Measurements from ENCODE around the gene ARHGDIB. TPM values are rescaled to one million over a fixed set of nuclear protein-coding genes. Genes with fewer than 3 reads are reported as not detected.

The ARHGDIB gene
- total and polyA plus RNA-seq, 12 donors = 28.3 to 196 (median 137) TPM

DNA sequence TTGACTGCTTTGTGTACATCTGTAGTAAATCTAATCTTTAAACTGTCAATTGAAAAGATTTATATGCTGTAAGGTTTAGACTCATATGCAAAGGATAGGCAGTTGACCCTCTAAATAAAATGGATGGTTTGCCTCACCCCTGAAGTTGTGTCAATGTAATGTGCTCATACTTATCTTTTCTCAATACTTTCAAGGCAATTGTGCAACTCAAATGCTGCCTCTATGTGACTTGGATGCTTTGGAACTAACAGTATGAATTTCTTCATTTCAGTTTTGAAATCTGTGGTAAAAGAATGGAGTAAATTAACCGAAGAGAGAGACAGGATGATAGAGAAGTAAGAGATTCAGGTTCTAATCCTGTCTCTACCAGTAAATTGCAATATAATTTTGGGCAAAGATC lies 21.2 kb upstream of the ARHGDIB start:
- no peak overlapping the region for H3K4me3 ChIP-seq
- H3K27me3 ChIP-seq = no peaks in the 10 kb centered on the region
- H3K27ac ChIP-seq = no peak overlapping the region
- H3K9me3 ChIP-seq (replicated peaks in 1 of 3) = no peaks in the 10 kb centered on the region
- WGBS, 4 donors = 65 to 86% (median 71%) methylated on average over 1 of the region's 1 CpG
- intact Hi-C loops (cut with DNase I) = no loop called here
- no peak for DNase-seq
- TF ChIP-seq POLR2A (IDR thresholded peaks at IDR 0.05) (no peak), CTCF (IDR thresholded peaks at IDR 0.05) (no peak)
- H3K4me1 ChIP-seq (replicated peaks in 1 of 2) = no peaks in the 10 kb centered on the region
- no peaks in the 10 kb centered on the region for H3K36me3 ChIP-seq (replicated peaks in 1 of 2)

DNA sequence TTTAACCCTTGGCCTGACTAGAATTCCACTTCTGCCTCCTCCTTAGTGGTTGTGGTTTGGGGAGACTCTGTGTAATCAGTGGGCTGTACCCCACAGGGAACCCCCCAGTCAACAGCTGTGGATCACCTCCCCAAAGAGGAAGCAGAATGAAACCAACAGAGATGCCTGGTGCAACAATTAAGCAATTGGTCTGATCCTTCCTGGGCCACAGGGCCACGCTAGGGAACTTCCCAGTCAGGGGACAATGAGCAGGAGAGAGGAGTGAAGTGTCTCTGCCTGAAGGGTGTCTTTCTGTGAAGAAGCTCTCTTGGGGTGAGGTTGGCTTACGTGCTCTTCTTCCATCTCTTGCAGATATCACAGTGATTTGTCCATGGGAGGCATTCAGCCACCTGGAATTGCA lies 19.6 kb upstream of the ARHGDIB start:
- no peak for TF ChIP-seq CTCF (IDR thresholded peaks at IDR 0.05)
- TF ChIP-seq POLR2A (IDR thresholded peaks at IDR 0.05) = no peak
- H3K27ac ChIP-seq = no peak overlapping the region
- no peaks in the 10 kb centered on the region for H3K4me1 ChIP-seq (replicated peaks in 1 of 2)
- 82 to 89% (median 88%) methylated on average over 2 of the region's 2 CpGs for WGBS, 4 donors
- intact Hi-C loops (cut with DNase I) = no loop called here
- no peaks in the 10 kb centered on the region for H3K36me3 ChIP-seq (replicated peaks in 1 of 2)
- H3K9me3 ChIP-seq (replicated peaks in 1 of 3) = no peaks in the 10 kb centered on the region
- no peak overlapping the region for H3K4me3 ChIP-seq
- no peaks in the 10 kb centered on the region for H3K27me3 ChIP-seq
- peak in 1 of 7 donors; percentile 33 for DNase-seq

DNA sequence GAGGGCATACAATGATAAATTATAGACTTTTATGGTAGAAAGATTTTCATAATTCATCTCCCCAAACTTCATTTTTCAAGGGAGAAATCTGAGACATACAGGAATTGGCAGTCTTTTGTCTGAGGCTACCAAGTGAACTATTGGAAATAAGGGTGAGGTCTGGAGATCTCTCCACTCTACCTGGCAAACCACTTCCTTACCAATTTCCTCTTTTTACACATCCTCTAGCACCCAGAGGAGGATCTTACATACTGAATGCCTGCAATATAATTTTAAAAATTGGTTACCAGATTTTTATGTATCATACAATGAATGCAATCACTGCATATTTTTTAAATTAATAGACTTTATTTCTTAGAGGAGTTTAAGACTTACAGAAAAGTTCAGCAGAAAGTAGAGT lies 18.1 kb upstream of the ARHGDIB start:
- intact Hi-C loops (cut with DNase I) = no loop called here
- Histone ChIP-seq H3K4me3 (no peak overlapping the region), H3K36me3 (replicated peaks in 1 of 2) (no peaks in the 10 kb centered on the region), H3K4me1 (replicated peaks in 1 of 2) (no peaks in the 10 kb centered on the region), H3K27me3 (no peaks in the 10 kb centered on the region), H3K9me3 (replicated peaks in 1 of 3) (no peaks in the 10 kb centered on the region), H3K27ac (no peak overlapping the region)
- TF ChIP-seq CTCF (IDR thresholded peaks at IDR 0.05) (no peak), POLR2A (IDR thresholded peaks at IDR 0.05) (no peak)
- no peak for DNase-seq

GRCh38 chr12:14976658-14977057 lies 15.3 kb upstream of the ARHGDIB start:
- Histone ChIP-seq H3K4me3 (no peak overlapping the region), H3K9me3 (replicated peaks in 1 of 3) (no peaks in the 10 kb centered on the region), H3K27ac (no peak overlapping the region), H3K4me1 (replicated peaks in 1 of 2) (no peaks in the 10 kb centered on the region), H3K27me3 (no peaks in the 10 kb centered on the region), H3K36me3 (replicated peaks in 1 of 2) (no peaks in the 10 kb centered on the region)
- DNase-seq = no peak
- intact Hi-C loops (cut with DNase I) = no loop called here
- 77 to 86% (median 78%) methylated on average over 3 of the region's 3 CpGs for WGBS, 4 donors
- TF ChIP-seq POLR2A (IDR thresholded peaks at IDR 0.05) (no peak), CTCF (IDR thresholded peaks at IDR 0.05) (no peak)

Data from adrenal gland (tissue), 12 donors.